CD8-positive, alpha-beta memory T cell (primary cell): ENCODE measurements around the gene SPAG8. TPM values are rescaled to one million over a fixed set of nuclear protein-coding genes. Genes with fewer than 3 reads are reported as not detected.
A peak's percentile ranks its signal among the peaks of the same experiment; 100 is the strongest.

Source experiments
- CTCF ChIA-PET: fragments of 350-600 bp; sonication (Branson Sonifier 250); formaldehyde crosslinking; loops from one replicate; lab custom pipeline; 2021; ENCODE audit warnings: antibody characterized with exemption; lab: Charles Lee
- POLR2A ChIA-PET: fragments of 350-600 bp; sonication (Branson Sonifier 250); formaldehyde crosslinking; loops from one replicate; lab custom pipeline; 2021; ENCODE audit warnings: antibody characterized with exemption; lab: Charles Lee
- DNase-seq, 5 donors: peaks; one replicate each; pipeline versions ENCODE4 v3.0.0 to v3.0.0-alpha.2; 2020 to 2022; ENCODE audit warnings: mixed read lengths in 1 of 5
- H3K27ac ChIP-seq: one replicate; pipeline ENCODE4 v1.7.0; 2013; ENCODE audit warnings: low read depth, mild to moderate bottlenecking, low read length, moderate library complexity
- H3K27me3 ChIP-seq: 2 replicates; pipeline ENCODE4 v1.7.0; 2013; ENCODE audit warnings: low read length, mild to moderate bottlenecking; ENCODE audit not compliant: insufficient read depth, poor library complexity, severe bottlenecking
- H3K36me3 ChIP-seq: 2 replicates; pipeline ENCODE4 v1.7.0; 2013; ENCODE audit warnings: mild to moderate bottlenecking, low read length, moderate library complexity; ENCODE audit not compliant: insufficient read depth
- H3K4me1 ChIP-seq: 2 replicates; pipeline ENCODE4 v1.7.0; 2013; ENCODE audit warnings: mild to moderate bottlenecking, low read length, moderate library complexity; ENCODE audit not compliant: insufficient read depth
- H3K4me3 ChIP-seq: 2 replicates; pipeline ENCODE4 v1.7.0; 2013; ENCODE audit warnings: mild to moderate bottlenecking, low read length
- H3K9me3 ChIP-seq: 2 replicates; pipeline ENCODE4 v1.7.0; 2013; ENCODE audit warnings: mild to moderate bottlenecking, low read length
- H3K27ac Mint-ChIP-seq, 8 donors: one replicate each; pipeline ENCODE4 v1.8.0; 2020 to 2021; ENCODE audit warnings: mixed read lengths in 8 of 8, mild to moderate bottlenecking in 6 of 8, inconsistent platforms in 3 of 8, moderate library complexity in 3 of 8
- H3K27me3 Mint-ChIP-seq, 2 donors: one replicate each; pipeline ENCODE4 v1.8.0; 2020 to 2021; ENCODE audit warnings: mixed read lengths in 2 of 2, mild to moderate bottlenecking in 1 of 2, moderate library complexity in 1 of 2
- H3K36me3 Mint-ChIP-seq, 3 donors: one replicate each; pipeline ENCODE4 v1.8.0; 2020 to 2021; ENCODE audit warnings: mixed read lengths in 3 of 3, inconsistent platforms in 1 of 3, mild to moderate bottlenecking in 1 of 3
- H3K4me1 Mint-ChIP-seq, 3 donors: one replicate each; pipeline ENCODE4 v1.8.0; 2020 to 2021; ENCODE audit warnings: mixed read lengths in 3 of 3, inconsistent platforms in 1 of 3, mild to moderate bottlenecking in 1 of 3
- H3K4me3 Mint-ChIP-seq, 7 donors: one replicate each; pipeline ENCODE4 v1.8.0; 2020 to 2021; ENCODE audit warnings: mixed read lengths in 7 of 7, mild to moderate bottlenecking in 6 of 7, moderate library complexity in 4 of 7, inconsistent platforms in 2 of 7
- H3K9me3 Mint-ChIP-seq, 5 donors: one replicate each; pipeline ENCODE4 v1.8.0; 2020 to 2022; ENCODE audit warnings: mixed read lengths in 5 of 5, mild to moderate bottlenecking in 3 of 5, moderate library complexity in 2 of 5, inconsistent platforms in 1 of 5
- polyA plus RNA-seq: library from polyadenylated mRNA; unstranded; fragments of 300-500 nt; fragmentation: Illumina TruSeq; gene quantifications from one replicate; pipeline ENCODE4 v1.2.3, GENCODE V29; 2021
- total RNA-seq, 2 experiments: library from RNA; stranded (reverse); gene quantifications; one replicate each; pipeline ENCODE4 v1.2.3, GENCODE V29; 2021

Gene SPAG8
- total and polyA plus RNA-seq, 3 experiments from 2014 or later = 0.79 to 1.8 (median 0.98) TPM

DNA sequence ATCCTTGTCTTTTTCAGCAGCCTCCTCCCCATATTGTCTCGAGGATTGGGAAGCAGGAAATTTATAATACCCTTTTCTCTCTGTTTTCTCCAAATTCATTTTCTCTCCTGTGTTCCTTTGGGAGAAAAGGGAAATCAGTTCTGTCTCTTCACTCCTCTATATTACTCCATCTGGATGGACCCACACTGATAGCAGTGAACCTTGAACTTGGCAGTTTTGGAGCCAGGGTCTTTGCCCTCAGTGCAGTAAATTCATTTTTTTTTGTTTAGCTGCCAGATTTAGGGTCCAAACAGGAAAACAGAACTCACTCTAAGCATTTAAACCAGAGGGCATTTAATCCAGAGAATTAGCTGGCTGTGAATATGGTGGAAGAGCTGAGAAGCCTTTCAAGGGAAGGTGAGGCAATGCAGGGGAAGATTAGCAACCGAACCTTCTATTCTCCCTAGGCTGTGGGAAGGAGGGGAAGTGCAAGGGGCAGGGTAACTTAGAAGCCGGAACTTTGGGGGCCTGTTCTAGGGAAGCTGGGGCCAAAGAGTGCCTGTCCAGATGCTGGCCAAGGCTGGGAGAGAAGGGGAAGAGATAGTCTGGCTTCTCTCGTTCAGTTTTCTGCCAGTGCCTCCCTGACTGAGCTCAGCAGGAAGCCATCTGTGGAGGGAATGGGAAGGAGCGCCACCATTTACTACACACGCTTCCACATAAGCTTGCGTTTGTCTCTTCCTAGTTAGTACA is 37.0 kb downstream of the SPAG8 start:
- H3K4me3 Mint-ChIP-seq = no peak overlapping the region
- no peaks in the 10 kb centered on the region for H3K36me3 ChIP-seq
- no peak for DNase-seq
- H3K9me3 ChIP-seq = no peaks in the 10 kb centered on the region
- H3K27me3 Mint-ChIP-seq = no peaks in the 10 kb centered on the region
- ChIA-PET CTCF (interaction anchor here (0.7 to 1.4 kb wide), 4 partner anchors 9 to 23 kb away, joined by 3 to 5 read pairs (median 3); no protein-coding TSS in a partner anchor), POLR2A (no interaction called here)
- no peaks in the 10 kb centered on the region for H3K4me1 ChIP-seq
- H3K36me3 Mint-ChIP-seq = peaks cover 0 to 15% (median 6%) of the 10 kb centered on the region in 3 donors
- no peaks in the 10 kb centered on the region for H3K27me3 ChIP-seq
- H3K27ac ChIP-seq = no peak overlapping the region
- H3K27ac Mint-ChIP-seq = peak overlapping the region in 2 of 8 donors; percentile 58 to 61
- peaks cover 0 to 7% (median 2%) of the 10 kb centered on the region in 3 donors for H3K4me1 Mint-ChIP-seq
- no peaks in the 10 kb centered on the region for H3K9me3 Mint-ChIP-seq
- no peak overlapping the region for H3K4me3 ChIP-seq

DNA sequence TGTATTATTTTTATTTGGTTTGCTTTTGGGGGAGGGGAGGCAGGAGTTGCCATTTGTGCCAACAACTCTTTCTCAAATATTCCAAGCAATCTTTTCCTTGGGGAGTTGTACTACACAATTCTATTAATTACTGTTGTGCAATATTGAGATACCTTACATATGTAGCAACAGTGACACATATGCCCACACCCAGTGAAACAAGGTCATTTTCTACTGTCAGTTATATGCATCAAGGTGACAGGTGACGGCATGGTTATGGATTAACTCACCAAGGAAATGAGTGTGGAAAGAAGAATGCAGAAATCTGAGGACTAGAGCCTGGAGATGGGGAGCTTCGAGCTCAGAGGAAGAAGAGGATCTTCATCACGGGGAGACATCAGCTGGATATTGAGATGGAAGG is 40.1 kb downstream of the SPAG8 start:
- peaks cover 0 to 7% (median 0%) of the 10 kb centered on the region in 3 donors for H3K36me3 Mint-ChIP-seq
- Histone ChIP-seq H3K9me3 (no peaks in the 10 kb centered on the region), H3K4me1 (no peaks in the 10 kb centered on the region), H3K27ac (no peak overlapping the region), H3K36me3 (no peaks in the 10 kb centered on the region), H3K27me3 (no peaks in the 10 kb centered on the region), H3K4me3 (no peak overlapping the region)
- ChIA-PET POLR2A (no interaction called here), CTCF (interaction anchor here (1.4 to 2.8 kb wide), 2 partner anchors 15 to 18 kb away, joined by 4 to 8 read pairs; no protein-coding TSS in a partner anchor)
- no peaks in the 10 kb centered on the region for H3K27me3 Mint-ChIP-seq
- no peak overlapping the region for H3K27ac Mint-ChIP-seq
- no peak overlapping the region for H3K4me3 Mint-ChIP-seq
- H3K4me1 Mint-ChIP-seq = peaks cover 5 to 8% (median 5%) of the 10 kb centered on the region in 3 donors
- H3K9me3 Mint-ChIP-seq = no peaks in the 10 kb centered on the region
- no peak for DNase-seq

DNA sequence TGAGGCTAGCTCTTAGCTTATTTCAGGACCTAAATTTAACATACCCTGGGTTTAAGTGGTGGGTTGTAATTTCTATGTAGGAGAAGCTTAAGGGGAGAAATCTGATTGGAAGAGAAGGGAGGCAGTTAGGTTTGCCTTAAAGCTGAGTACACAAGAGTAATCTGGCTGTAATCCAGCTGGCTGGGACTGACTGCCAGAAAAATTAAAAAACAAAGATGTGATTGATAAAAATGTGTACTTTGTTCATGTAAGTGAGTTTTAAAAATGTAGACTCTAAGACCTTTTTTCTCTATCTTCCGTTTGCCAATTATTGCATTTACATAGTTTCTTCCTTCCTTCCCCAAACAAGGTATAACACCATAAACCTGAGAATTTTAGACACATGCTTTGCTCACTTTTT is 40.5 kb downstream of the SPAG8 start:
- Mint-ChIP-seq H3K27ac (no peak overlapping the region), H3K4me1 (peaks cover 7 to 10% (median 8%) of the 10 kb centered on the region in 3 donors), H3K4me3 (no peak overlapping the region), H3K9me3 (no peaks in the 10 kb centered on the region), H3K27me3 (no peaks in the 10 kb centered on the region), H3K36me3 (peaks cover 0 to 7% (median 0%) of the 10 kb centered on the region in 3 donors)
- DNase-seq = no peak
- CTCF ChIA-PET = interaction anchor here (2.8 to 3.0 kb wide), 2 partner anchors 15 to 18 kb away, joined by 8 to 11 read pairs; no protein-coding TSS in a partner anchor
- no peaks in the 10 kb centered on the region for H3K4me1 ChIP-seq
- no peaks in the 10 kb centered on the region for H3K9me3 ChIP-seq
- no peaks in the 10 kb centered on the region for H3K36me3 ChIP-seq
- H3K27me3 ChIP-seq = no peaks in the 10 kb centered on the region
- no peak overlapping the region for H3K27ac ChIP-seq
- no peak overlapping the region for H3K4me3 ChIP-seq
- POLR2A ChIA-PET = interaction anchor here (0.5 to 1.0 kb wide), 2 partner anchors 35 to 194 kb away, joined by 3 to 4 read pairs; no protein-coding TSS in a partner anchor

DNA sequence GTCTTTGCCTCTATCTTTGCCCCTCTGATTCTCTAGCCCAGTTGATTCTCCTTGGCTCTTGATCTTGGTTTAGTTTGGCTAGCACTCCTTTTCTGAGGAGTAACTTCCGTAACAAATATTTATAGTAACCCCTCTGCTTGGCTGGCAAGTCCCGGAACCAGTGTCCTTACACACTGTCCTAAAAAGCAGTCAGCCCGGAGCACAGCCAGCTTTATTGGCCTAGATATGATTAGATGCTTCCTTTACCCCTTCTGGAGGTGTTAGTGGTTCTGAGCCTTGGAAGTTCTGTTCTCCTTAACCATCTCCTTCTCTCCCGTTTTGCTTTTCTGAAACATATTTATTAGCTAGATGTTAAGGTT is 41.0 kb downstream of the SPAG8 start:
- Mint-ChIP-seq H3K9me3 (no peaks in the 10 kb centered on the region), H3K4me1 (peaks cover 9 to 15% (median 12%) of the 10 kb centered on the region in 3 donors), H3K4me3 (no peak overlapping the region)

DNA sequence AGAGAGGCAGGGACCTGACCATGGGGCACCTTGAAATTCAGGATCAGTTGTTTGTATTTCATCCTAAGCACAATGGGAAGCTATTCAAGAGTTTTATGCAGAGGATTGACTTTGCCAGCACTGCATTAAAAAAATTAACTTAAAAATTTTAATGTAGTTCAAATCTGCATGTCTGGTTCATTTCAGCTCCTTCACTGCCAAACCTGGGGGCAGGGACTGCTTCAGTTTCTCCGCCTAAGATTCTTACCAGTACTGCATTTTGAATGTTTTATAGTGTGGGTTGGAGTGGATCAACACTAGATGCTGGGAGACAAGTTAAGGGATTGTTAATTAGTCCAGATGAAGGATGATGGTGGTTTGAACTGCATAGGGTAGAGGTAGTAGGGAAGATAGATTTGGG is 42.3 kb downstream of the SPAG8 start:
- Histone ChIP-seq H3K4me3 (no peak overlapping the region), H3K9me3 (no peaks in the 10 kb centered on the region), H3K27ac (no peak overlapping the region), H3K4me1 (no peaks in the 10 kb centered on the region), H3K36me3 (no peaks in the 10 kb centered on the region), H3K27me3 (no peaks in the 10 kb centered on the region)
- CTCF ChIA-PET = interaction anchor here (1.2 to 3.0 kb wide), 2 partner anchors 13 to 112 kb away, joined by 5 to 11 read pairs; no protein-coding TSS in a partner anchor
- Mint-ChIP-seq H3K36me3 (peaks cover 0 to 3% (median 0%) of the 10 kb centered on the region in 3 donors), H3K27me3 (no peaks in the 10 kb centered on the region), H3K9me3 (no peaks in the 10 kb centered on the region), H3K4me1 (peaks cover 10 to 19% (median 12%) of the 10 kb centered on the region in 3 donors), H3K27ac (no peak overlapping the region), H3K4me3 (no peak overlapping the region)
- POLR2A ChIA-PET = no interaction called here
- DNase-seq = no peak

More for the DNA sequence above, 41.0 kb downstream of the SPAG8 start:
- Histone ChIP-seq H3K9me3 (no peaks in the 10 kb centered on the region), H3K27me3 (no peaks in the 10 kb centered on the region), H3K36me3 (no peaks in the 10 kb centered on the region), H3K27ac (no peak overlapping the region), H3K4me1 (no peaks in the 10 kb centered on the region), H3K4me3 (no peak overlapping the region)
- Mint-ChIP-seq H3K27me3 (no peaks in the 10 kb centered on the region), H3K27ac (no peak overlapping the region), H3K36me3 (peaks cover 0 to 5% (median 0%) of the 10 kb centered on the region in 3 donors)
- ChIA-PET POLR2A (interaction anchor here (0.5 to 1.0 kb wide), 2 partner anchors 35 to 195 kb away, joined by 3 to 4 read pairs; no protein-coding TSS in a partner anchor), CTCF (interaction anchor here (2.8 to 3.0 kb wide), 2 partner anchors 14 to 19 kb away, joined by 8 to 11 read pairs; no protein-coding TSS in a partner anchor)
- DNase-seq = no peak

DNA sequence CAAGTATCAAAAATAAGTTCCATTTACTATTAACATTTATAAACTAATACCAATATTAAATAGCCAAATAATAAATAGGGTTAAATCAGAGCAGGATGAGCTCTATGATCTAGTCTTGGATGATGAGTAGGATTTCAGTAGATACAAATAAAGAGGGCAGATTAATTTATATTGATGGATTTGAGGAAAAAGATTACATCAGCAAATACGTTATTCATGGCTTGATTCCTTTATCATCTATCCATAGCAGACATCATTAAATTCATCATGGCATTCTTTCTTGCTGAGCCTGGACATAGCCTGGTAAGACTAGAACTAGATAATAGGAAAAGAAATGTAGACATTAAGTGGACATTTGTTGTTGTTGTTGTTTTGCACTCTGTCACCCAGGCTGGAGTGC is 44.6 kb downstream of the SPAG8 start:
- POLR2A ChIA-PET = no interaction called here
- no peaks in the 10 kb centered on the region for H3K9me3 ChIP-seq
- no peaks in the 10 kb centered on the region for H3K27me3 Mint-ChIP-seq
- H3K4me1 ChIP-seq = no peaks in the 10 kb centered on the region
- H3K4me3 Mint-ChIP-seq = no peak overlapping the region
- no peaks in the 10 kb centered on the region for H3K27me3 ChIP-seq
- CTCF ChIA-PET = interaction anchor here (0.8 kb wide), 1 partner anchor 59 kb away, joined by 3 read pairs; no protein-coding TSS in a partner anchor
- H3K27ac ChIP-seq = no peak overlapping the region
- H3K36me3 Mint-ChIP-seq = peaks cover 0 to 2% (median 0%) of the 10 kb centered on the region in 3 donors
- no peak for DNase-seq
- no peak overlapping the region for H3K4me3 ChIP-seq
- H3K27ac Mint-ChIP-seq = no peak overlapping the region
- no peaks in the 10 kb centered on the region for H3K36me3 ChIP-seq
- no peaks in the 10 kb centered on the region for H3K9me3 Mint-ChIP-seq
- H3K4me1 Mint-ChIP-seq = peaks cover 12 to 26% (median 13%) of the 10 kb centered on the region in 3 donors

DNA sequence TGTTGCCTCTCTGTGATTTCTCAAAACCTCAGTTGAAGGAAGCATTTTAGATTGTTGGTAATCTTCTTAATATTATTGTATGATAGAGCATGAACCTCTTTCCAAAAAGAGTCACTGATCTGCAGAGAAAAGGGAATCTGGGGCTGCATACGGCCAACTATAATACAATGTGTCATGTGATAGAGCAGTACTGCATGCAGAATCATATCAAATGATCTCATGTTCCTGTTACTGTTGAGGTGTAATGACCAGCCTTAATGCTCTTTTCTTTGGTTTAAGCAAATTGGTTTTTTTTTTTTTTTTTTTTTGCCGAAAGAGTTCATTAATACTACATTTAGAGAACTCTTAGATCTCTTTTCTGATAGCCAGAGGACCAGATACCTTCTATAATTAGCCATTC is 45.1 kb downstream of the SPAG8 start:
- H3K36me3 ChIP-seq = no peaks in the 10 kb centered on the region
- no peak for DNase-seq
- H3K27me3 Mint-ChIP-seq = no peaks in the 10 kb centered on the region
- H3K9me3 Mint-ChIP-seq = no peaks in the 10 kb centered on the region
- peaks cover 0 to 2% (median 0%) of the 10 kb centered on the region in 3 donors for H3K36me3 Mint-ChIP-seq
- no peak overlapping the region for H3K4me3 ChIP-seq
- peaks cover 12 to 27% (median 14%) of the 10 kb centered on the region in 3 donors for H3K4me1 Mint-ChIP-seq
- no peaks in the 10 kb centered on the region for H3K9me3 ChIP-seq
- H3K4me3 Mint-ChIP-seq = no peak overlapping the region
- no peak overlapping the region for H3K27ac Mint-ChIP-seq
- no peaks in the 10 kb centered on the region for H3K27me3 ChIP-seq
- H3K27ac ChIP-seq = no peak overlapping the region
- POLR2A ChIA-PET = no interaction called here
- CTCF ChIA-PET = no interaction called here
- H3K4me1 ChIP-seq = no peaks in the 10 kb centered on the region

DNA sequence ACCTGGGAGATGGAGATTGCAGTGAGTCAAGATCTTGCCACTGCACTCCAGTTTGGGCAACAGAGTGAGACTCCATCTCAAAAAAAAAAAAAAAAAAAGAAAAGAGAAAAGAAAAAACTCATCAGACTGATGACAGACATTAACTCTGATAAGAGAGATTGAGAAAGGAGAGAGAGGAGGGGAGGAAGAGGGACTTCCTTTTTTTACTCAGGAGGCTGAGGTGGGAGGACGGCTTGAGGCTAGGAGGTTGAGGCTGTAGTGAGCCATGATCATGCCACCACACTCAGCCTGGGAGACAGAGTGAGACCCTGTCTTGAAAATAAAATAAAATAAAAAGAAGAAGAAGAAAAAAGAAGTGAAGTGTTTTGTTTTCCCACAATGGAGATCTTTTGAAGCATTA is 48.3 kb downstream of the SPAG8 start:
- Histone ChIP-seq H3K9me3 (no peaks in the 10 kb centered on the region), H3K36me3 (no peaks in the 10 kb centered on the region), H3K27me3 (no peaks in the 10 kb centered on the region), H3K27ac (no peak overlapping the region), H3K4me3 (no peak overlapping the region), H3K4me1 (peaks cover under 1% of the 10 kb centered on the region)
- CTCF ChIA-PET = no interaction called here
- no peaks in the 10 kb centered on the region for H3K9me3 Mint-ChIP-seq
- peaks cover 33 to 51% (median 33%) of the 10 kb centered on the region in 3 donors for H3K4me1 Mint-ChIP-seq
- H3K36me3 Mint-ChIP-seq = peaks cover 0 to 6% (median 0%) of the 10 kb centered on the region in 3 donors
- H3K27me3 Mint-ChIP-seq = no peaks in the 10 kb centered on the region
- POLR2A ChIA-PET = interaction anchor here (0.6 kb wide), 2 partner anchors 30 to 70 kb away, joined by 3 read pairs; no protein-coding TSS in a partner anchor
- DNase-seq = no peak
- no peak overlapping the region for H3K4me3 Mint-ChIP-seq
- H3K27ac Mint-ChIP-seq = peak overlapping the region in 1 of 8 donors; percentile 85
